H1 (cell line): ENCODE results near the gene HCAR1. TPM values are rescaled to one million over a fixed set of nuclear protein-coding genes. Genes with fewer than 3 reads are reported as not detected.

Experiments
- ASH2L ChIP-seq: fragments of 200-600, 300-600 bp; sonication (generic); IDR thresholded peaks from one replicate; pipeline ENCODE4 v1.7.1; 2017; ENCODE audit warnings: low read length
- ATF2 ChIP-seq: IDR thresholded peaks from 2 replicates; pipeline ENCODE4 v1.6.1; 2012; ENCODE audit warnings: low read length, inconsistent platforms
- ATF3 ChIP-seq: IDR thresholded peaks from 2 replicates; pipeline ENCODE4 v1.6.1; 2011; ENCODE audit warnings: low read depth, mild to moderate bottlenecking, low read length; ENCODE audit not compliant: insufficient read depth
- BACH1 ChIP-seq: IDR thresholded peaks from 2 replicates; pipeline ENCODE4 v1.6.1; 2012; ENCODE audit warnings: low read length, improper control_type of control experiment
- BCL11A ChIP-seq, 2 experiments: IDR thresholded peaks; one replicate each; pipeline ENCODE4 v1.6.1; 2011; ENCODE audit warnings: low read depth in 2 of 2, low read length in 2 of 2, mild to moderate bottlenecking in 2 of 2
- CBX5 ChIP-seq: fragments of 300-800, 300-1000 bp; sonication (generic); IDR thresholded peaks from 2 replicates; pipeline ENCODE4 v1.7.1; 2016; ENCODE audit warnings: antibody characterized with exemption, low read length, low read depth
- CREB1 ChIP-seq: IDR thresholded peaks from 2 replicates; pipeline ENCODE4 v1.6.1; 2012; ENCODE audit warnings: inconsistent platforms
- HDAC6 ChIP-seq: IDR thresholded peaks from one replicate; pipeline ENCODE4 v1.7.1; 2012; ENCODE audit warnings: low read depth, mild to moderate bottlenecking, inconsistent platforms, low read length, moderate library complexity
- KDM4A ChIP-seq: IDR thresholded peaks from one replicate; pipeline ENCODE4 v1.7.1; 2012; ENCODE audit warnings: low read depth, mild to moderate bottlenecking, moderate library complexity, low read length, inconsistent platforms; ENCODE audit not compliant: severe bottlenecking
- PHF8 ChIP-seq: fragments of 200-600 bp; sonication (generic); conservative IDR thresholded peaks from 2 replicates; pipeline ENCODE4 v1.7.1; 2012; ENCODE audit warnings: low read depth, mild to moderate bottlenecking, inconsistent platforms, low read length, moderate library complexity
- POLR2AphosphoS5 ChIP-seq: IDR thresholded peaks from 2 replicates; pipeline ENCODE4 v1.6.1; 2011; ENCODE audit warnings: low read depth, low read length
- POU5F1 ChIP-seq: IDR thresholded peaks from 2 replicates; pipeline ENCODE4 v1.6.1; 2011; ENCODE audit warnings: low read depth, mild to moderate bottlenecking, low read length, moderate library complexity
- RAD21 ChIP-seq, 2 experiments: IDR thresholded peaks in 1 of 2; conservative IDR thresholded peaks in 1 of 2; 2 replicates each; pipeline ENCODE4 v1.6.1; 2011; ENCODE audit warnings: low read depth in 2 of 2, low read length in 2 of 2, improper control_type of control experiment in 1 of 2, inconsistent platforms in 1 of 2, mild to moderate bottlenecking in 1 of 2, moderate library complexity in 1 of 2
- RFX5 ChIP-seq: IDR thresholded peaks from 2 replicates; pipeline ENCODE4 v1.6.1; 2011; ENCODE audit warnings: low read depth, low read length, improper control_type of control experiment, borderline replicate concordance
- RNF2 ChIP-seq: fragments of 200-900, 300-1000 bp; sonication (generic); IDR thresholded peaks from 2 replicates; pipeline ENCODE4 v1.7.1; 2016; ENCODE audit warnings: borderline replicate concordance, low read depth, mild to moderate bottlenecking, antibody characterized with exemption, low read length; ENCODE audit not compliant: poor library complexity, severe bottlenecking; ENCODE audit errors: missing control alignments
- SIN3A ChIP-seq, 2 experiments: IDR thresholded peaks in 1 of 2; conservative IDR thresholded peaks in 1 of 2; 2 replicates each; pipeline ENCODE4 v1.6.1; 2011 to 2012; ENCODE audit warnings: low read length in 2 of 2, improper control_type of control experiment in 1 of 2, low read depth in 1 of 2, mild to moderate bottlenecking in 1 of 2
- SIRT6 ChIP-seq: IDR thresholded peaks from one replicate; pipeline ENCODE4 v1.7.1; 2012; ENCODE audit warnings: low read length, inconsistent platforms
- SP1 ChIP-seq: IDR thresholded peaks from 2 replicates; pipeline ENCODE4 v1.6.1; 2011; ENCODE audit warnings: low read depth, low read length
- TBP ChIP-seq: IDR thresholded peaks from 2 replicates; pipeline ENCODE4 v1.6.1; 2011; ENCODE audit warnings: low read depth, low read length, improper control_type of control experiment
- USF2 ChIP-seq: IDR thresholded peaks from 2 replicates; pipeline ENCODE4 v1.6.1; 2011; ENCODE audit warnings: low read length, improper control_type of control experiment
- polyA plus RNA-seq, 7 experiments: library from polyadenylated mRNA; depleted of rRNA in 3 of 7; stranded (reverse) in 5 of 7; unstranded in 2 of 7; fragments of >200 nt in 5 of 7; fragments of 200-250 nt in 2 of 7; gene quantifications; 1 replicate in 5 of 7; 2 replicates in 1 of 7; 4 replicates in 1 of 7; pipeline versions ENCODE4 v1.2.1 to v1.2.3, GENCODE V29; 2011 to 2013; ENCODE audit warnings: missing spikeins in 2 of 7, mixed read lengths in 2 of 7
- total RNA-seq: library from RNA; stranded (reverse); fragmentation: NEBNext Ultra II Directional; extraction: Animal tissue kit (Norgen Biotek cat#: 25700); gene quantifications from 2 replicates; pipeline ENCODE4 v1.2.1, GENCODE V29; 2021

HCAR1 gene
- total and polyA plus RNA-seq, 2 of the 8 experiments (the other 6 are each of a cell fraction or from before 2014, with no cell fraction given): 0.02 TPM; not detected in 1

- TF ChIP-seq BACH1 (peak; percentile 72; the same call in 1 of the 2 replicates), SP1 (peak; percentile 80; the same call in 1 of the 2 replicates), SIN3A (conservative IDR thresholded peaks at IDR 0.05 in 1 of 2, IDR thresholded peaks at IDR 0.05 in 1 of 2; ENCODE audit: low read depth in 1 of 2, low read length in 2 of 2) (peak; percentile 86 to 95; a peak in 3 of 4 replicates), BCL11A (IDR thresholded peaks at IDR 0.05; ENCODE audit: low read depth in 2 of 2, low read length in 2 of 2) (no peak), KDM4A (peak; percentile 100), POU5F1 (0 out of 2 replicates have a peak, but pooled peaks have one; percentile 23), CBX5 (no peak), SIRT6 (no peak), ATF2 (peak; percentile 99), RAD21 (IDR thresholded peaks at IDR 0.05 in 1 of 2, conservative IDR thresholded peaks at IDR 0.05 in 1 of 2; ENCODE audit: low read depth in 2 of 2, low read length in 2 of 2) (peak; percentile 93 to 96), HDAC6 (no peak), CREB1 (peak; percentile 64), TBP (peak; percentile 90), POLR2AphosphoS5 (peak; percentile 88), RNF2 (no peak), RFX5 (no peak), ATF3 (no peak), PHF8 (peak; percentile 99), USF2 (peak; percentile 40; the same call in 1 of the 2 replicates), ASH2L (peak; percentile 72)
- TF ChIP-seq, all 59 proteins: peak for 29
These were observed 22.0 kb upstream of the HCAR1 start, which contains the start of gene DENR (continued) for GRCh38 chr12:122752464-122753318.
